ENCODE data around the gene GRM1. TPM values are rescaled to one million over a fixed set of nuclear protein-coding genes. Genes with fewer than 3 reads are reported as not detected.
"Not testable (repeated sequence)": the region's sequence is repeated elsewhere in the genome, so short reads cannot be mapped to it uniquely, and the experiment has no call there.

The GRM1 gene
- polyA plus RNA-seq, 3 donors, result not detected

GRCh38 chr6:146240322-146240721 is 211.5 kb downstream of the GRM1 start:
- H3K4me1 Mint-ChIP-seq, result no peaks in the 10 kb centered on the region
- no peaks in the 10 kb centered on the region for H3K36me3 ChIP-seq (replicated peaks in 1 of 2; ENCODE audit: control insufficient read depth in 1 of 2, insufficient read depth in 2 of 2, low read length in 2 of 2)
- no peak overlapping the region for H2AFZ ChIP-seq (ENCODE audit: insufficient read depth, low read depth, low read length, poor library complexity, severe bottlenecking)
- no peak overlapping the region for H3K4me3 Mint-ChIP-seq
- peaks cover 2 to 11% (median 4%) of the 10 kb centered on the region in 7 donors for H3K9me3 Mint-ChIP-seq
- H3K4me3 ChIP-seq (replicated peaks in 1 of 3; ENCODE audit: low read depth in 2 of 3, low read length in 3 of 3), result no peak overlapping the region
- no peak overlapping the region for H3K9ac ChIP-seq (ENCODE audit: insufficient read depth, low read length, poor library complexity, severe bottlenecking)
- DNase-seq, result no peak
- intact Hi-C loops (cut with micrococcal nuclease), result no loop called here
- no peak overlapping the region for H3K4me2 ChIP-seq (replicated peaks; ENCODE audit: extremely low read depth, low read length, poor library complexity, severe bottlenecking)
- WGBS (ENCODE audit: insufficient coverage), result 100% methylated on average over 1 of the region's 1 CpG
- no peaks in the 10 kb centered on the region for H3K79me2 ChIP-seq (ENCODE audit: insufficient read depth, low read length)
- H3K36me3 Mint-ChIP-seq, result no peaks in the 10 kb centered on the region
- H3K27me3 ChIP-seq (ENCODE audit: control insufficient read depth in 2 of 2, insufficient read depth in 2 of 2, low read length in 2 of 2), result no peaks in the 10 kb centered on the region
- peaks cover 0 to 3% (median 3%) of the 10 kb centered on the region in 3 donors for H3K27me3 Mint-ChIP-seq (ENCODE audit: low read depth in 3 of 3)
- no peak for TF ChIP-seq CTCF (IDR thresholded peaks at IDR 0.05)
- H3K27ac ChIP-seq (ENCODE audit: low read depth in 1 of 2, low read length in 2 of 2), result no peak overlapping the region
- H4K20me1 ChIP-seq (ENCODE audit: insufficient read depth, low read length), result no peaks in the 10 kb centered on the region
- no peak overlapping the region for H3K27ac Mint-ChIP-seq
- H3K4me1 ChIP-seq (ENCODE audit: control insufficient read depth in 1 of 2, insufficient read depth in 2 of 2, low read length in 2 of 2), result no peaks in the 10 kb centered on the region
- H3K9me3 ChIP-seq (replicated peaks in 1 of 2; ENCODE audit: control insufficient read depth in 1 of 2, insufficient read depth in 1 of 2, low read length in 2 of 2), result peaks cover 0 to 5% of the 10 kb centered on the region in 2 donors

- Histone ChIP-seq H3K9me3 (replicated peaks in 1 of 2; ENCODE audit: control insufficient read depth in 1 of 2, insufficient read depth in 1 of 2, low read length in 2 of 2) (peaks cover 0 to 5% of the 10 kb centered on the region in 2 donors), H3K4me1 (ENCODE audit: control insufficient read depth in 1 of 2, insufficient read depth in 2 of 2, low read length in 2 of 2) (no peaks in the 10 kb centered on the region), H3K9ac (ENCODE audit: insufficient read depth, low read length, poor library complexity, severe bottlenecking) (no peak overlapping the region), H3K36me3 (replicated peaks in 1 of 2; ENCODE audit: control insufficient read depth in 1 of 2, insufficient read depth in 2 of 2, low read length in 2 of 2) (no peaks in the 10 kb centered on the region), H3K79me2 (ENCODE audit: insufficient read depth, low read length) (no peaks in the 10 kb centered on the region), H3K27me3 (ENCODE audit: control insufficient read depth in 2 of 2, insufficient read depth in 2 of 2, low read length in 2 of 2) (no peaks in the 10 kb centered on the region), H2AFZ (ENCODE audit: insufficient read depth, low read depth, low read length, poor library complexity, severe bottlenecking) (no peak overlapping the region), H4K20me1 (ENCODE audit: insufficient read depth, low read length) (no peaks in the 10 kb centered on the region), H3K4me3 (replicated peaks in 1 of 3; ENCODE audit: low read depth in 2 of 3, low read length in 3 of 3) (no peak overlapping the region), H3K4me2 (replicated peaks; ENCODE audit: extremely low read depth, low read length, poor library complexity, severe bottlenecking) (no peak overlapping the region), H3K27ac (ENCODE audit: low read depth in 1 of 2, low read length in 2 of 2) (no peak overlapping the region)
- Mint-ChIP-seq H3K36me3 (no peaks in the 10 kb centered on the region), H3K27me3 (ENCODE audit: low read depth in 3 of 3) (peaks cover 0 to 3% (median 0%) of the 10 kb centered on the region in 3 donors), H3K4me1 (no peaks in the 10 kb centered on the region), H3K9me3 (peaks cover 2 to 10% (median 4%) of the 10 kb centered on the region in 7 donors), H3K4me3 (no peak overlapping the region), H3K27ac (no peak overlapping the region)
- intact Hi-C loops (cut with micrococcal nuclease), result no loop called here
- no peak for DNase-seq
- WGBS (ENCODE audit: insufficient coverage), result no CpG with 5 or more reads among the region's 2 CpGs
- no peak for TF ChIP-seq CTCF (IDR thresholded peaks at IDR 0.05)
These were observed 211.9 kb downstream of the GRM1 start for GRCh38 chr6:146240807-146241206.

- H3K79me2 ChIP-seq (ENCODE audit: insufficient read depth, low read length); H3K27me3 Mint-ChIP-seq (ENCODE audit: low read depth in 3 of 3); H2AFZ ChIP-seq (ENCODE audit: insufficient read depth, low read depth, low read length, poor library complexity, severe bottlenecking); H3K4me1 Mint-ChIP-seq; H3K4me3 Mint-ChIP-seq; H3K4me2 ChIP-seq (replicated peaks; ENCODE audit: extremely low read depth, low read length, poor library complexity, severe bottlenecking); H3K4me1 ChIP-seq (ENCODE audit: control insufficient read depth in 1 of 2, insufficient read depth in 2 of 2, low read length in 2 of 2); H3K27me3 ChIP-seq (ENCODE audit: control insufficient read depth in 2 of 2, insufficient read depth in 2 of 2, low read length in 2 of 2); H3K27ac ChIP-seq (ENCODE audit: low read depth in 1 of 2, low read length in 2 of 2); H4K20me1 ChIP-seq (ENCODE audit: insufficient read depth, low read length); intact Hi-C loops (cut with micrococcal nuclease); H3K36me3 ChIP-seq (replicated peaks in 1 of 2; ENCODE audit: control insufficient read depth in 1 of 2, insufficient read depth in 2 of 2, low read length in 2 of 2); H3K36me3 Mint-ChIP-seq; DNase-seq; H3K4me3 ChIP-seq (replicated peaks in 1 of 3; ENCODE audit: low read depth in 2 of 3, low read length in 3 of 3); H3K9ac ChIP-seq (ENCODE audit: insufficient read depth, low read length, poor library complexity, severe bottlenecking); H3K27ac Mint-ChIP-seq; H3K9me3 ChIP-seq (replicated peaks in 1 of 2; ENCODE audit: control insufficient read depth in 1 of 2, insufficient read depth in 1 of 2, low read length in 2 of 2): not testable (repeated sequence)
- H3K9me3 Mint-ChIP-seq, result peaks cover 2 to 10% (median 6%) of the 10 kb centered on the region in 7 donors
- 100% methylated on average over 3 of the region's 5 CpGs for WGBS (ENCODE audit: insufficient coverage)
These were observed 214.8 kb downstream of the GRM1 start for GRCh38 chr6:146243646-146244045.

Measured in CD14-positive monocyte (primary cell).